ENCODE data around the gene CPXM2. TPM values are rescaled to one million over a fixed set of nuclear protein-coding genes. Genes with fewer than 3 reads are reported as not detected.

CPXM2 gene
- total and polyA plus RNA-seq, 2 experiments from 2014 or later, result 3.7 to 4.9 TPM

DNA sequence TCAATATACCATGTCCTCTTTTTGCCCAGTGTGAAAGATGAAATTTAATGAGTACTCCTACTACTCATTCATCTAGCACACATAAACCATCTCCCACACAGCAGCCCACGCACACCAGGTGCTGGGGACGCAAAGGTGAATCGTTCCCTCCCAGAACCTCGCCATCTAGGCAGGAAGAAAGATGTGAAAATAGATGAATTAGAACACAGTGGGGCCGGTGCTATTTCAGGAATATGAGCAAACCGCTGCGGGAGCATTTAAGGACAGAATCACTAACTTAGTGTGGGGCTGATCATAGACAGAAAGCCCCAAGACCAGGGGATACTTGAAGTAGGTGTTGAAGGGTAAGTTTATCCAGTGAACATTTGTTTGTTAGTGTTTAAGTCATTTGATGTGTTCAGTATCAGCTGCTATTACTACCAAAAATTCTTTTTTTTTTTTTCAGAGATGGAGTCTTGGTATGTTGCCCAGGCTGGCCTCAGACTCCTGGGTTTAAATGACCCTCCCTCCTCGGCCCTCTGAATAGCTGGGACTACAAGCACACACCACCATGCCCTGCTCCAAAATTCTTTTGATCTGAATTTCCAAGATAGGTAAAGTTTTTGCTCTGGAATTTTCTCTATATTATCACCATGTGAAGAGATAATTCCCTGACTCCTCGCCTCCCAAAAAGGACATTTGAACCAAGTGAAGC, 48.8 kb downstream of the CPXM2 start:
- Histone ChIP-seq H3K9me2 (replicated peaks; ENCODE audit: insufficient read depth) (no peaks in the 10 kb centered on the region), H3K4me1 (ENCODE audit: insufficient read depth) (no peaks in the 10 kb centered on the region), H3K9me3 (ENCODE audit: low read depth) (no peaks in the 10 kb centered on the region), H3K4me3 (no peak overlapping the region), H2AFZ (no peak overlapping the region), H3K36me3 (replicated peaks; ENCODE audit: insufficient read depth, low read depth) (no peaks in the 10 kb centered on the region), H3K79me2 (no peaks in the 10 kb centered on the region), H3K27ac (no peak overlapping the region), H4K20me1 (ENCODE audit: insufficient read depth, poor library complexity, severe bottlenecking) (no peaks in the 10 kb centered on the region), H3K27me3 (no peaks in the 10 kb centered on the region), H3K4me2 (no peak overlapping the region)
- no peak for DNase-seq (ENCODE audit: low spot score)
- TF ChIP-seq EZH2phosphoT487 (IDR thresholded peaks at IDR 0.05; ENCODE audit: low read depth, severe bottlenecking, unreplicated experiment) (no peak), EZH2 (IDR thresholded peaks at IDR 0.05; ENCODE audit: borderline replicate concordance) (no peak)
- TF ChIP-seq, protein P1, sequence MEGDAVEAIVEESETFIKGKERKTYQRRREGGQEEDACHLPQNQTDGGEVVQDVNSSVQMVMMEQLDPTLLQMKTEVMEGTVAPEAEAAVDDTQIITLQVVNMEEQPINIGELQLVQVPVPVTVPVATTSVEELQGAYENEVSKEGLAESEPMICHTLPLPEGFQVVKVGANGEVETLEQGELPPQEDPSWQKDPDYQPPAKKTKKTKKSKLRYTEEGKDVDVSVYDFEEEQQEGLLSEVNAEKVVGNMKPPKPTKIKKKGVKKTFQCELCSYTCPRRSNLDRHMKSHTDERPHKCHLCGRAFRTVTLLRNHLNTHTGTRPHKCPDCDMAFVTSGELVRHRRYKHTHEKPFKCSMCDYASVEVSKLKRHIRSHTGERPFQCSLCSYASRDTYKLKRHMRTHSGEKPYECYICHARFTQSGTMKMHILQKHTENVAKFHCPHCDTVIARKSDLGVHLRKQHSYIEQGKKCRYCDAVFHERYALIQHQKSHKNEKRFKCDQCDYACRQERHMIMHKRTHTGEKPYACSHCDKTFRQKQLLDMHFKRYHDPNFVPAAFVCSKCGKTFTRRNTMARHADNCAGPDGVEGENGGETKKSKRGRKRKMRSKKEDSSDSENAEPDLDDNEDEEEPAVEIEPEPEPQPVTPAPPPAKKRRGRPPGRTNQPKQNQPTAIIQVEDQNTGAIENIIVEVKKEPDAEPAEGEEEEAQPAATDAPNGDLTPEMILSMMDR (IDR thresholded peaks at IDR 0.05; ENCODE audit: poor library complexity), result no peak
- WGBS (ENCODE audit: low lambda C conversion rate, missing lambda C conversion rate), result 90% methylated on average over 9 of the region's 9 CpGs

GRCh38 chr10:123841560-123841959, 50.0 kb downstream of the CPXM2 start:
- no peak for TF ChIP-seq EZH2 (IDR thresholded peaks at IDR 0.05; ENCODE audit: borderline replicate concordance)
- TF ChIP-seq EZH2phosphoT487 (IDR thresholded peaks at IDR 0.05; ENCODE audit: low read depth, severe bottlenecking, unreplicated experiment), result no peak
- TF ChIP-seq, protein P1 (IDR thresholded peaks at IDR 0.05; ENCODE audit: poor library complexity), result no peak
- H3K79me2 ChIP-seq, result no peaks in the 10 kb centered on the region
- H3K36me3 ChIP-seq (replicated peaks; ENCODE audit: insufficient read depth, low read depth), result no peaks in the 10 kb centered on the region
- no peaks in the 10 kb centered on the region for H3K9me3 ChIP-seq (ENCODE audit: low read depth)
- H3K27me3 ChIP-seq, result no peaks in the 10 kb centered on the region
- no peaks in the 10 kb centered on the region for H4K20me1 ChIP-seq (ENCODE audit: insufficient read depth, poor library complexity, severe bottlenecking)
- H3K4me2 ChIP-seq, result no peak overlapping the region
- H3K4me1 ChIP-seq (ENCODE audit: insufficient read depth), result no peaks in the 10 kb centered on the region
- H3K4me3 ChIP-seq, result no peak overlapping the region
- H3K9me2 ChIP-seq (replicated peaks; ENCODE audit: insufficient read depth), result no peaks in the 10 kb centered on the region
- DNase-seq (ENCODE audit: low spot score), result no peak
- H2AFZ ChIP-seq, result no peak overlapping the region
- no peak overlapping the region for H3K27ac ChIP-seq
- 84% methylated on average over 2 of the region's 2 CpGs for WGBS (ENCODE audit: low lambda C conversion rate, missing lambda C conversion rate)

GRCh38 chr10:123841115-123841514, 50.5 kb downstream of the CPXM2 start:
- Histone ChIP-seq H4K20me1 (ENCODE audit: insufficient read depth, poor library complexity, severe bottlenecking) (no peaks in the 10 kb centered on the region), H3K79me2 (no peaks in the 10 kb centered on the region)

More at GRCh38 chr10:123841115-123841514, 50.5 kb downstream of the CPXM2 start:
- no peaks in the 10 kb centered on the region for H3K27me3 ChIP-seq
- no peaks in the 10 kb centered on the region for H3K9me3 ChIP-seq (ENCODE audit: low read depth)
- no peak for DNase-seq (ENCODE audit: low spot score)
- no peak overlapping the region for H3K4me3 ChIP-seq
- no peak overlapping the region for H3K4me2 ChIP-seq
- H3K4me1 ChIP-seq (ENCODE audit: insufficient read depth), result no peaks in the 10 kb centered on the region
- WGBS (ENCODE audit: low lambda C conversion rate, missing lambda C conversion rate), result 91% methylated on average over 9 of the region's 9 CpGs
- no peak overlapping the region for H3K27ac ChIP-seq
- no peak overlapping the region for H2AFZ ChIP-seq
- no peaks in the 10 kb centered on the region for H3K36me3 ChIP-seq (replicated peaks; ENCODE audit: insufficient read depth, low read depth)
- TF ChIP-seq EZH2phosphoT487 (IDR thresholded peaks at IDR 0.05; ENCODE audit: low read depth, severe bottlenecking, unreplicated experiment) (no peak), EZH2 (IDR thresholded peaks at IDR 0.05; ENCODE audit: borderline replicate concordance) (no peak)
- TF ChIP-seq, protein P1 (IDR thresholded peaks at IDR 0.05; ENCODE audit: poor library complexity), result no peak
- no peaks in the 10 kb centered on the region for H3K9me2 ChIP-seq (replicated peaks; ENCODE audit: insufficient read depth)
